Panc1 (cell line): ENCODE results near the gene PPARG. TPM values are rescaled to one million over a fixed set of nuclear protein-coding genes. Genes with fewer than 3 reads are reported as not detected.

Source experiments
- ATAC-seq: fragments of 200-7000 bp; cut with Tn5 transposase; 2 replicates; pipeline ENCODE4 v1.9.1; 2020; ENCODE audit warnings: mild to moderate bottlenecking, moderate library complexity
- BruUV-seq: library from RNA; stranded (reverse); fragments of 400-500 nt; replicated peaks from 2 replicates; lab custom pipeline; 2021; lab: Mats Ljungman, UMichigan
- CTCF ChIA-PET: fragments of 300-600 bp; sonication (Branson Sonifier 250); formaldehyde crosslinking; loops from one replicate; lab custom pipeline; 2022; ENCODE audit warnings: antibody characterized with exemption; lab: Charles Lee
- POLR2A ChIA-PET: fragments of 300-600 bp; sonication (Branson Sonifier 250); formaldehyde crosslinking; loops from one replicate; lab custom pipeline; 2022; ENCODE audit warnings: antibody characterized with exemption; lab: Charles Lee
- DNase-seq: peaks from one replicate; pipeline ENCODE4 v3.0.0-alpha.2; 2010; ENCODE audit warnings: low read depth, low spot score
- H3K27ac ChIP-seq: 2 replicates; pipeline ENCODE4 v1.5.1; 2011; ENCODE audit warnings: mild to moderate bottlenecking, low read length, inconsistent platforms
- H3K27me3 ChIP-seq: fragments of 200-500 bp; sonication (Bioruptor generic); 2 replicates; pipeline ENCODE4 v1.6.0; 2014; ENCODE audit warnings: low read length, inconsistent platforms; ENCODE audit not compliant: control insufficient read depth, insufficient read depth
- H3K36me3 ChIP-seq: fragments of 200-500 bp; sonication (Bioruptor generic); 2 replicates; pipeline ENCODE4 v1.5.1; 2014; ENCODE audit warnings: inconsistent platforms, mild to moderate bottlenecking, low read length, moderate library complexity; ENCODE audit not compliant: control insufficient read depth, insufficient read depth
- H3K4me1 ChIP-seq: 2 replicates; pipeline ENCODE4 v1.5.1; 2011; ENCODE audit warnings: inconsistent platforms, mild to moderate bottlenecking, low read length, moderate library complexity; ENCODE audit not compliant: control insufficient read depth, insufficient read depth
- H3K4me3 ChIP-seq, 2 experiments: 2 replicates each; pipeline ENCODE4 v1.5.1; 2011 to 2012; ENCODE audit warnings: low read depth in 2 of 2, low read length in 2 of 2, mild to moderate bottlenecking in 2 of 2, inconsistent platforms in 1 of 2, moderate library complexity in 1 of 2
- H3K9me3 ChIP-seq: fragments of 200-500 bp; sonication (Bioruptor generic); 2 replicates; pipeline ENCODE4 v1.5.1; 2014; ENCODE audit warnings: low read depth, mild to moderate bottlenecking, inconsistent platforms, low read length, moderate library complexity; ENCODE audit not compliant: control insufficient read depth, insufficient read depth
- POLR2AphosphoS5 ChIP-seq: IDR thresholded peaks from 2 replicates; pipeline ENCODE4 v1.6.1; 2012; ENCODE audit warnings: mild to moderate bottlenecking, low read depth, low read length, moderate library complexity
- SIN3A ChIP-seq: IDR thresholded peaks from 2 replicates; pipeline ENCODE4 v1.6.1; 2012; ENCODE audit warnings: low read depth, mild to moderate bottlenecking, low read length, moderate library complexity, borderline replicate concordance; ENCODE audit not compliant: insufficient read depth
- TCF7L2 ChIP-seq: IDR thresholded peaks from 2 replicates; pipeline ENCODE4 v1.6.1; 2011; ENCODE audit warnings: mild to moderate bottlenecking, low read depth, low read length, inconsistent platforms
- in situ Hi-C: cut with HindIII; loops from 2 replicates; pipeline ENCODE4 v1.10.0; 2016; ENCODE audit warnings: low sequenced_read_pairs, low pct_unique_long_range_greater_than_20kb
- intact Hi-C: fragments of 100-400 bp; cut with micrococcal nuclease; formaldehyde crosslinking; loops from one replicate; pipeline ENCODE4 v1.10.0; 2022; ENCODE audit not compliant: unreplicated experiment
- total RNA-seq: library from RNA; stranded (reverse); gene quantifications from one replicate; pipeline ENCODE4 v1.2.1, GENCODE V29; 2021; ENCODE audit not compliant: unreplicated experiment
- TF ChIP-seq, protein P1 (sequence below), 2 experiments: IDR thresholded peaks; 2 replicates each; pipeline ENCODE4 v1.6.1; 2011 to 2012; ENCODE audit warnings: low read depth in 2 of 2, control low read depth in 1 of 2, low read length in 1 of 2, mild to moderate bottlenecking in 1 of 2, moderate library complexity in 1 of 2; ENCODE audit not compliant: insufficient read depth in 1 of 2
- TF ChIP-seq, protein P2 (sequence below): fragments of 450-650 bp; IDR thresholded peaks from 2 replicates; pipeline ENCODE4 v1.5.1; 2017; ENCODE audit warnings: mild to moderate bottlenecking

The PPARG gene
- total RNA-seq, 1 experiment from 2014 or later, result 88.1 TPM

DNA sequence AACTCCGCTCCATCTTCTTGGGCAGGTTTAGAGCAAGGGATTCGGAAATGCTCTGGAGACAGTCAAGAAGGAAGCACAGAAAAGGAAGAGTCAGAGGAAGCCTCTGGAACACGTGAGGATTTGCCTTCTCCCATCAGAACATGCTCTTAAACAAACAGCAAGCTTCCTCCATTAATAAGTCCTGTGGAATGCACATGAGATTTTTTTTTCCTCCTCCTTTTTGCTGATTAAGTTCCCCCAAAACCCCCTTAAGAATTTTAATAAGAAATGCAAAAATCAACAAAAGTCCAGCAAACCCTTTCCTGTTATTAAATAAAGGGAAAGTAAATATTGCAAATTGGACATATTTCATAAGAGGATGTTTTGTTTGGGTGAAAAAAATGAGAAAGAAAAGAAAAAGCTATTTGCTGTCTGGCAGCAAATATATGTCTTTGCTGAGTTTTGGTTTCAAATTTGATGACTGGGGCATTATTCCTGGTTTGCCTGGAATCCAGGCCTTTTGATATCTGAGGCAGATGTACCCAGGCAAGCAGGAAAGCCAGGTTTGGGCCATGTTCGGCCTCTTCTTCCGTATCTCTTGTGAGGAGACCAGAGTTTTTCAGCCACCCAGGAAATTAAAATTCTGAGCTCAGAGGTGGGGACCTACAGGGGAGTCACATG lies 187.5 kb downstream of the PPARG start:
- H3K27ac ChIP-seq, result peak overlapping the region; percentile 92

DNA sequence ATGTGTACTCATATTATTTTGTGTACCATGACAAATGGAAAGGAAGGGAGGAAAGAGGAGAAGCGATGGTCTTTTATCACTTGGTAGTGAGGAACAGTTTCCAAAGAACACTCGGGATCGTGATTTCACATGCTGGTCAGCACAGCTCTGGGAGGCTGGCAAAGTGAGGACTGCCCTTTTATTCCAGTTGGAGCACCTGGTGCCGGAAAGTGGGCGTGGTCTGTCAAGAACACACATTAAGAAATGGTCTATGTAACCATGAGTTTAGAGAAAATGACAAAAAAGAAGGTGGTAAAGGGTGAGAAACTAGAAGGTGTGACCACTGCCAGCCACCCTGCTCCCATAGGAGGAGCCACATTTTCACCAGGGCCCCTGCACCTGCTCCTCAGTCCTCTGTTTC lies 188.4 kb downstream of the PPARG start:
- ATAC-seq, result no peak
- CTCF ChIA-PET, result no interaction called here
- no peaks in the 10 kb centered on the region for H3K27me3 ChIP-seq
- POLR2A ChIA-PET, result no interaction called here
- DNase-seq, result no peak
- peak overlapping the region; percentile 92 for H3K27ac ChIP-seq
- no peak overlapping the region for H3K4me3 ChIP-seq
- no TSS peak for BruUV-seq
- intact Hi-C loops (loop anchor here (10.0 kb wide), 2 partner anchors 72 to 182 kb away; no protein-coding TSS in a partner anchor), in situ Hi-C loops (no loop called here)
- H3K9me3 ChIP-seq, result no peaks in the 10 kb centered on the region
- TF ChIP-seq TCF7L2, result no peak
- TF ChIP-seq, protein P1, sequence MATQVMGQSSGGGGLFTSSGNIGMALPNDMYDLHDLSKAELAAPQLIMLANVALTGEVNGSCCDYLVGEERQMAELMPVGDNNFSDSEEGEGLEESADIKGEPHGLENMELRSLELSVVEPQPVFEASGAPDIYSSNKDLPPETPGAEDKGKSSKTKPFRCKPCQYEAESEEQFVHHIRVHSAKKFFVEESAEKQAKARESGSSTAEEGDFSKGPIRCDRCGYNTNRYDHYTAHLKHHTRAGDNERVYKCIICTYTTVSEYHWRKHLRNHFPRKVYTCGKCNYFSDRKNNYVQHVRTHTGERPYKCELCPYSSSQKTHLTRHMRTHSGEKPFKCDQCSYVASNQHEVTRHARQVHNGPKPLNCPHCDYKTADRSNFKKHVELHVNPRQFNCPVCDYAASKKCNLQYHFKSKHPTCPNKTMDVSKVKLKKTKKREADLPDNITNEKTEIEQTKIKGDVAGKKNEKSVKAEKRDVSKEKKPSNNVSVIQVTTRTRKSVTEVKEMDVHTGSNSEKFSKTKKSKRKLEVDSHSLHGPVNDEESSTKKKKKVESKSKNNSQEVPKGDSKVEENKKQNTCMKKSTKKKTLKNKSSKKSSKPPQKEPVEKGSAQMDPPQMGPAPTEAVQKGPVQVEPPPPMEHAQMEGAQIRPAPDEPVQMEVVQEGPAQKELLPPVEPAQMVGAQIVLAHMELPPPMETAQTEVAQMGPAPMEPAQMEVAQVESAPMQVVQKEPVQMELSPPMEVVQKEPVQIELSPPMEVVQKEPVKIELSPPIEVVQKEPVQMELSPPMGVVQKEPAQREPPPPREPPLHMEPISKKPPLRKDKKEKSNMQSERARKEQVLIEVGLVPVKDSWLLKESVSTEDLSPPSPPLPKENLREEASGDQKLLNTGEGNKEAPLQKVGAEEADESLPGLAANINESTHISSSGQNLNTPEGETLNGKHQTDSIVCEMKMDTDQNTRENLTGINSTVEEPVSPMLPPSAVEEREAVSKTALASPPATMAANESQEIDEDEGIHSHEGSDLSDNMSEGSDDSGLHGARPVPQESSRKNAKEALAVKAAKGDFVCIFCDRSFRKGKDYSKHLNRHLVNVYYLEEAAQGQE (IDR thresholded peaks at IDR 0.05; ENCODE audit: insufficient read depth in 1 of 2, low read depth in 2 of 2, low read length in 1 of 2), result no peak
- no peak for TF ChIP-seq POLR2AphosphoS5
- no peak for TF ChIP-seq SIN3A
- TF ChIP-seq, protein P2, sequence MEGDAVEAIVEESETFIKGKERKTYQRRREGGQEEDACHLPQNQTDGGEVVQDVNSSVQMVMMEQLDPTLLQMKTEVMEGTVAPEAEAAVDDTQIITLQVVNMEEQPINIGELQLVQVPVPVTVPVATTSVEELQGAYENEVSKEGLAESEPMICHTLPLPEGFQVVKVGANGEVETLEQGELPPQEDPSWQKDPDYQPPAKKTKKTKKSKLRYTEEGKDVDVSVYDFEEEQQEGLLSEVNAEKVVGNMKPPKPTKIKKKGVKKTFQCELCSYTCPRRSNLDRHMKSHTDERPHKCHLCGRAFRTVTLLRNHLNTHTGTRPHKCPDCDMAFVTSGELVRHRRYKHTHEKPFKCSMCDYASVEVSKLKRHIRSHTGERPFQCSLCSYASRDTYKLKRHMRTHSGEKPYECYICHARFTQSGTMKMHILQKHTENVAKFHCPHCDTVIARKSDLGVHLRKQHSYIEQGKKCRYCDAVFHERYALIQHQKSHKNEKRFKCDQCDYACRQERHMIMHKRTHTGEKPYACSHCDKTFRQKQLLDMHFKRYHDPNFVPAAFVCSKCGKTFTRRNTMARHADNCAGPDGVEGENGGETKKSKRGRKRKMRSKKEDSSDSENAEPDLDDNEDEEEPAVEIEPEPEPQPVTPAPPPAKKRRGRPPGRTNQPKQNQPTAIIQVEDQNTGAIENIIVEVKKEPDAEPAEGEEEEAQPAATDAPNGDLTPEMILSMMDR, result no peak
- peaks cover 22% of the 10 kb centered on the region for H3K4me1 ChIP-seq
- no peaks in the 10 kb centered on the region for H3K36me3 ChIP-seq

More for the DNA sequence above, 187.5 kb downstream of the PPARG start:
- ATAC-seq, result no peak
- H3K4me3 ChIP-seq, result no peak overlapping the region
- H3K9me3 ChIP-seq, result no peaks in the 10 kb centered on the region
- ChIA-PET POLR2A (no interaction called here), CTCF (no interaction called here)
- intact Hi-C loops (loop anchor here (10.0 kb wide), 2 partner anchors 72 to 182 kb away; no protein-coding TSS in a partner anchor), in situ Hi-C loops (no loop called here)
- no peak for DNase-seq
- no peaks in the 10 kb centered on the region for H3K27me3 ChIP-seq
- BruUV-seq, result no TSS peak
- no peak for TF ChIP-seq POLR2AphosphoS5
- no peak for TF ChIP-seq SIN3A
- TF ChIP-seq, protein P2, result no peak
- TF ChIP-seq, protein P1 (IDR thresholded peaks at IDR 0.05; ENCODE audit: insufficient read depth in 1 of 2, low read depth in 2 of 2, low read length in 1 of 2), result no peak
- no peak for TF ChIP-seq TCF7L2
- H3K36me3 ChIP-seq, result no peaks in the 10 kb centered on the region
- H3K4me1 ChIP-seq, result peaks cover 27% of the 10 kb centered on the region
